C4-2B (cell line): ENCODE measurements around the gene NFIC.

Experiments used
- CTCF ChIP-seq: fragments of 450-650 bp; conservative IDR thresholded peaks from 2 replicates; pipeline ENCODE4 v1.5.1; 2017; ENCODE audit warnings: mild to moderate bottlenecking
- ZFX ChIP-seq: fragments of 450-650 bp; IDR thresholded peaks from 2 replicates; pipeline ENCODE4 v1.6.1; 2017

- peak; percentile 90 for TF ChIP-seq CTCF
- no peak for TF ChIP-seq ZFX
These were observed 105.7 kb downstream of the NFIC start for GRCh38 chr19:3471954-3472655.
